Thyroid gland (tissue), 4 donors: ENCODE measurements around the gene DICER1. TPM values are rescaled to one million over a fixed set of nuclear protein-coding genes. Genes with fewer than 3 reads are reported as not detected.

ENCODE experiments used
- DNase-seq, 2 donors: peaks; one replicate each; pipeline ENCODE4 v3.0.0-alpha.2; 2019
- H3K27ac ChIP-seq, 3 donors: fragments of 200-600 bp; sonication (generic); 1 replicate in 2 of 3; 2 replicates in 1 of 3; pipeline ENCODE4 v1.5.1; 2016 to 2019; ENCODE audit warnings: mild to moderate bottlenecking in 1 of 3, moderate library complexity in 1 of 3
- H3K27me3 ChIP-seq: fragments of 200-600 bp; sonication (generic); one replicate; pipeline ENCODE4 v1.5.1; 2019
- H3K36me3 ChIP-seq, 2 donors: fragments of 200-600 bp; sonication (generic); one replicate each; pipeline ENCODE4 v1.5.1; 2016 to 2019
- H3K4me1 ChIP-seq, 2 donors: fragments of 200-600 bp; sonication (generic); one replicate each; pipeline ENCODE4 v1.5.1; 2017 to 2019
- H3K4me3 ChIP-seq, 3 donors: fragments of 200-600 bp; sonication (generic); replicated peaks in 1 of 3; 1 replicate in 2 of 3; 2 replicates in 1 of 3; pipeline ENCODE4 v1.5.1; 2016; ENCODE audit warnings: mild to moderate bottlenecking in 1 of 3
- H3K9me3 ChIP-seq: fragments of 200-600 bp; sonication (generic); one replicate; pipeline ENCODE4 v1.5.1; 2017
- POLR2A ChIP-seq, 2 donors: fragments of 450-650 bp; IDR thresholded peaks; one replicate each; pipeline ENCODE4 v1.6.1; 2017; ENCODE audit warnings: antibody characterized with exemption in 2 of 2, mild to moderate bottlenecking in 2 of 2, moderate library complexity in 1 of 2
- WGBS, 2 donors: methylation state at CpG; one replicate each; pipeline ENCODE4 v1.1.5; 2017; 5-methylcytosine and 5-hydroxymethylcytosine counted together
- intact Hi-C: fragments of 100-400 bp; cut with DNase I; formaldehyde crosslinking; loops from one replicate; pipeline ENCODE4 v1.15.1; 2023
- total RNA-seq, 4 donors: library from RNA; depleted of rRNA; stranded (reverse); fragments of >200 nt; gene quantifications; one replicate each; pipeline ENCODE4 v1.2.3, GENCODE V29; 2016
- TF ChIP-seq, protein P1 (sequence below), 6 experiments: fragments of 200-600 bp in 3 of 6; fragments of 450-650 bp in 3 of 6; sonication (generic) in 3 of 6; IDR thresholded peaks; one replicate each; pipeline ENCODE4 v1.5.1; 2016 to 2019; ENCODE audit warnings: antibody characterized with exemption in 6 of 6, mild to moderate bottlenecking in 2 of 6, inconsistent platforms in 1 of 6, moderate library complexity in 1 of 6

Gene DICER1
- total RNA-seq, 4 donors from 2014 or later, result 66.5 to 96.8 (median 78.8) TPM

DNA sequence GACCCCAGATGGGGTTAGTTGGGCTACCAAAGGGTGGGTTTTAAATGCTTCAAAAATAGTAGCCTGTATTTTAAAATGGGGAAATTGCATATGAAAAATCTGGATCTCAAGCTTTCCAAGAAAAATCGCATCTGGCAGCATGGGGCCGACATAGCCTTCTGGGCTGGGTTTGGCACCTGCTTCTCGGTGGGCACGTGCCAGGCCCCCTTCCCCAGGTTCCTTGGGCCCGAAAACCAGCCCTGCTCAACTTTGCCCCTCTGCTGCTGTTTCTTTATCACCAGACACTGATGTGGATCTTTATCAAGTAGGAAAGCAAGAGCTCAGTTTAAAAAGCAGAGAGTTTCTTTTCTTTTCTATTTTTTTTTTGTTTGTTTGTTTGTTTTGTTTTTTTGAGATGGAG, 95.1 kb downstream of the DICER1 start:
- 87 to 97% methylated on average over 5 of the region's 5 CpGs for WGBS, 2 donors
- H3K4me3 ChIP-seq, result no peak overlapping the region
- H3K27ac ChIP-seq, result no peak overlapping the region
- H3K9me3 ChIP-seq, result no peaks in the 10 kb centered on the region
- intact Hi-C loops, result no loop called here
- TF ChIP-seq POLR2A (IDR thresholded peaks at IDR 0.05), result no peak
- TF ChIP-seq, protein P1, sequence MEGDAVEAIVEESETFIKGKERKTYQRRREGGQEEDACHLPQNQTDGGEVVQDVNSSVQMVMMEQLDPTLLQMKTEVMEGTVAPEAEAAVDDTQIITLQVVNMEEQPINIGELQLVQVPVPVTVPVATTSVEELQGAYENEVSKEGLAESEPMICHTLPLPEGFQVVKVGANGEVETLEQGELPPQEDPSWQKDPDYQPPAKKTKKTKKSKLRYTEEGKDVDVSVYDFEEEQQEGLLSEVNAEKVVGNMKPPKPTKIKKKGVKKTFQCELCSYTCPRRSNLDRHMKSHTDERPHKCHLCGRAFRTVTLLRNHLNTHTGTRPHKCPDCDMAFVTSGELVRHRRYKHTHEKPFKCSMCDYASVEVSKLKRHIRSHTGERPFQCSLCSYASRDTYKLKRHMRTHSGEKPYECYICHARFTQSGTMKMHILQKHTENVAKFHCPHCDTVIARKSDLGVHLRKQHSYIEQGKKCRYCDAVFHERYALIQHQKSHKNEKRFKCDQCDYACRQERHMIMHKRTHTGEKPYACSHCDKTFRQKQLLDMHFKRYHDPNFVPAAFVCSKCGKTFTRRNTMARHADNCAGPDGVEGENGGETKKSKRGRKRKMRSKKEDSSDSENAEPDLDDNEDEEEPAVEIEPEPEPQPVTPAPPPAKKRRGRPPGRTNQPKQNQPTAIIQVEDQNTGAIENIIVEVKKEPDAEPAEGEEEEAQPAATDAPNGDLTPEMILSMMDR (IDR thresholded peaks at IDR 0.05), result no peak
- no peaks in the 10 kb centered on the region for H3K27me3 ChIP-seq
- no peaks in the 10 kb centered on the region for H3K36me3 ChIP-seq
- no peak for DNase-seq
- H3K4me1 ChIP-seq, result peaks cover 0 to 6% of the 10 kb centered on the region in 2 donors

DNA sequence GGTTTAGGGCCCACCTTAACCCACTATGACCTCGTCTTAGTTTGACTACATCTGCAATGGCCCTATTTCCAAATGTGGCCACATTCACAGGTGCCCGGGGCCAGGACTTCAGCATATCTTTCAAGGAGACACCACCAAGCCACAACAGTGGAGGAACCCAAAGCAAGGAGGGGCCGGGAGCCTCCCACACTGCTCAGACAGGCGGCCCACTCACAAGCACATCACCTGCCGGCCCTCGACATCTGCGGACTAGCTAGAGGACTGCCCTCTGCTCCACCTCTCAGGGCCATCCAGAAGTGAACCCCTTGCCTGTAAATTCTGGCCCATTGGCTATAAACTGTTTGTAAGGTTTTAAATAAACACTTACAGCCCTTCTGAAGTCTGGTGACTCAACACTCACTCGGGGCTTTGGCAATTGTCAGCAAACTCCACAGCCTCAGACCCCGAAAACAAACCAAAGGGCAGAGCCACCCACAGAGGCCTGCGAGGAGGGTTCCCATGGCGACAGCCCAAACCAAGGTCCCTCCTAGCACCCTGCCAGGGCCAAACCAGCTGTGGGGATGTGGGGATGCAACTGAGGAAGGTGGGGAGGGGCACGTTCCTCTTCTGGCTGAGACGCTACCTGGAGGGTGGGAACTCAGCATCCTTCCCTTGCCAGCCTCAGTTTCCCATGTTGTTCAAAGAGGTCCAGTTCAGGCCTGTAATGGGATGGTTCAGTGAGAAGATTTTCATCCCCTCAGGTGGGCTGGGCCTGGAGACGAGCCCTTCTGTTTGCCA, 95.8 kb downstream of the DICER1 start:
- no peak overlapping the region for H3K4me3 ChIP-seq
- DNase-seq, result no peak
- no peaks in the 10 kb centered on the region for H3K9me3 ChIP-seq
- no peaks in the 10 kb centered on the region for H3K36me3 ChIP-seq
- WGBS, 2 donors, result 82 to 84% methylated on average over 9 to 11 of the region's 14 CpGs
- H3K27ac ChIP-seq, result no peak overlapping the region
- intact Hi-C loops, result no loop called here
- TF ChIP-seq, protein P1 (IDR thresholded peaks at IDR 0.05), result no peak
- no peak for TF ChIP-seq POLR2A (IDR thresholded peaks at IDR 0.05)
- no peaks in the 10 kb centered on the region for H3K27me3 ChIP-seq
- peaks cover 0 to 10% of the 10 kb centered on the region in 2 donors for H3K4me1 ChIP-seq

DNA sequence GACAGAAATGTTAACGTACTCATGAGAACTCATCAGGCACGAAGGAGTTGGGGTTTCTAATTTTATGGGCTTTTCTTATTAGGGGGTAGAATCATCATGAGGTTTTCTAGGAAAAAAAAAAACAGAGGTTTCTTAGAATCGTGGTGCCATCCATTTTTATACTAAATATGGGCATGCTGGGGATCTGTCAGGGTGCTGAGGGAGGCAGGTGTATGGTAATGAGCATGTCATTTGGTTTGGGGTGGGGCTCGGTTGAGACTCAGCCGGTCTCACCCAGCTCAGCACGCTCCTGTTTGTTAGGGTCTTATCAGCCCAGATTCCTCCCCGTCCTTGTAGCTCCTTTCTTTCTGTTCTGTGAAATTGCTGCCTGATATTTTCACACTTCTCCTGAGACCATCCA, 98.2 kb downstream of the DICER1 start:
- 88% methylated on average over 7 of the region's 7 CpGs for WGBS, 2 donors
- no peaks in the 10 kb centered on the region for H3K9me3 ChIP-seq
- H3K4me3 ChIP-seq, result no peak overlapping the region
- TF ChIP-seq POLR2A (IDR thresholded peaks at IDR 0.05), result no peak
- TF ChIP-seq, protein P1 (IDR thresholded peaks at IDR 0.05), result no peak
- no peaks in the 10 kb centered on the region for H3K36me3 ChIP-seq
- H3K27me3 ChIP-seq, result no peaks in the 10 kb centered on the region
- peaks cover 0 to 10% of the 10 kb centered on the region in 2 donors for H3K4me1 ChIP-seq
- no peak for DNase-seq
- H3K27ac ChIP-seq, result no peak overlapping the region
- intact Hi-C loops, result no loop called here

DNA sequence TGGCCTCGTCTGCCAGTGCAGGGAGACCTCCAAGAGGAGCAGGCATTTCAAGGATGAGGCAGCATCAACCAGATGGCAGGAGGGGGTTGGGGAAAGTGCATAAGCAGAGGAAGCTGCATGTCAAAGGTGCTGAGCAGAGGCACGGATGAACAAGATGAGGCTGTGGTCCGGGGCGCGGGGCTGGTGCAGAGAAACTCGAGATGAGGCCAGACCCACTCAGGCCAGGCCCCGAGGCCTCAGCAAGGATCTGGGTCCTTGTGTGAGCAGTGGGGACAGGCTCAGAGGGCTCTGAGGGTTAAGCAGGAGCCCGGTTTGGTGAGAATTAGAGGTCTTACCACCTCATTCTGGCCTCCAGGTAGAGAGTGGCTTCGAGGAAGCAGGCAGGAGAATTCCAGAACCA, 98.8 kb downstream of the DICER1 start:
- DNase-seq, result no peak
- H3K9me3 ChIP-seq, result no peaks in the 10 kb centered on the region
- H3K4me1 ChIP-seq, result peaks cover 0 to 10% of the 10 kb centered on the region in 2 donors
- no peak overlapping the region for H3K27ac ChIP-seq
- H3K36me3 ChIP-seq, result no peaks in the 10 kb centered on the region
- intact Hi-C loops, result no loop called here
- H3K4me3 ChIP-seq, result no peak overlapping the region
- 83 to 87% methylated on average over 9 of the region's 9 CpGs for WGBS, 2 donors
- no peaks in the 10 kb centered on the region for H3K27me3 ChIP-seq
- no peak for TF ChIP-seq POLR2A (IDR thresholded peaks at IDR 0.05)
- TF ChIP-seq, protein P1 (IDR thresholded peaks at IDR 0.05), result no peak

DNA sequence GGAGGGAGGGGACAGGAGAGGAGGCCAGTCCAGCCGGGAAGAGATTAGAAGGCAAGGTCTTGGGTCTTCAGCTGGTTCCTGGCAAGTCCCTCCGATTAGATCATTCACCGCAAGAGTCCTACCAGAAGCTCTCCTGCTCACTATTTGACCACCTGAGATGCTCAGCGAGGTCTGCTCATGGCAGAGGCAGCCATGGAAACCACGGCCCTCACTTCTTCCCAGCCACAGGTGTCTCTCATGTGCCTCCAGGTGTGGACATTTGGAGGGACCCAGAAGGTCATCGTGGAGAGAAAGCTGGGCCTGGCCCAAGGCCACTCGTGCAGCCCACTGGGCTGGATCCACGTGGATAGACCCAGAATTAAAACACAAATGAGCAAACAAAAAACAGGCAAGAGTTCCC, 99.5 kb downstream of the DICER1 start:
- WGBS, 2 donors, result 58 to 74% methylated on average over 8 of the region's 8 CpGs
- TF ChIP-seq, protein P1 (IDR thresholded peaks at IDR 0.05), result no peak
- TF ChIP-seq POLR2A (IDR thresholded peaks at IDR 0.05), result no peak
- no peaks in the 10 kb centered on the region for H3K36me3 ChIP-seq
- H3K4me3 ChIP-seq, result no peak overlapping the region
- H3K4me1 ChIP-seq, result peaks cover 0 to 10% of the 10 kb centered on the region in 2 donors
- no peak for DNase-seq
- no peaks in the 10 kb centered on the region for H3K9me3 ChIP-seq
- H3K27me3 ChIP-seq, result no peaks in the 10 kb centered on the region
- intact Hi-C loops, result no loop called here
- no peak overlapping the region for H3K27ac ChIP-seq
